Upper lobe of left lung (tissue), 4 donors: Measurements from ENCODE around the gene XPR1.

Experiments used
- EP300 ChIP-seq, 4 donors: sonication (generic); formaldehyde crosslinking; IDR thresholded peaks; one replicate each; pipeline ENCODE4 v1.5.1; 2017; ENCODE audit warnings: antibody characterized with exemption in 4 of 4, control low read depth in 2 of 4
- POLR2A ChIP-seq, 4 donors: fragments of 450-650 bp; IDR thresholded peaks; one replicate each; pipeline ENCODE4 v1.5.1; 2016 to 2017; ENCODE audit warnings: antibody characterized with exemption in 4 of 4, mild to moderate bottlenecking in 2 of 4
- POLR2AphosphoS5 ChIP-seq, 2 donors: sonication (generic); formaldehyde crosslinking; IDR thresholded peaks; one replicate each; pipeline ENCODE4 v1.5.1; 2017; ENCODE audit warnings: antibody characterized with exemption in 2 of 2
- TF ChIP-seq, protein P1 (sequence below), 6 experiments: fragments of 450-650 bp in 4 of 6; fragments of 200-600 bp in 2 of 6; sonication (generic) in 2 of 6; IDR thresholded peaks; one replicate each; pipeline ENCODE4 v1.5.1; 2016 to 2019; ENCODE audit warnings: antibody characterized with exemption in 6 of 6

- TF ChIP-seq POLR2A (IDR thresholded peaks at IDR 0.05) (no peak), POLR2AphosphoS5 (IDR thresholded peaks at IDR 0.05) (no peak), EP300 (IDR thresholded peaks at IDR 0.05) (no peak)
- TF ChIP-seq, protein P1, sequence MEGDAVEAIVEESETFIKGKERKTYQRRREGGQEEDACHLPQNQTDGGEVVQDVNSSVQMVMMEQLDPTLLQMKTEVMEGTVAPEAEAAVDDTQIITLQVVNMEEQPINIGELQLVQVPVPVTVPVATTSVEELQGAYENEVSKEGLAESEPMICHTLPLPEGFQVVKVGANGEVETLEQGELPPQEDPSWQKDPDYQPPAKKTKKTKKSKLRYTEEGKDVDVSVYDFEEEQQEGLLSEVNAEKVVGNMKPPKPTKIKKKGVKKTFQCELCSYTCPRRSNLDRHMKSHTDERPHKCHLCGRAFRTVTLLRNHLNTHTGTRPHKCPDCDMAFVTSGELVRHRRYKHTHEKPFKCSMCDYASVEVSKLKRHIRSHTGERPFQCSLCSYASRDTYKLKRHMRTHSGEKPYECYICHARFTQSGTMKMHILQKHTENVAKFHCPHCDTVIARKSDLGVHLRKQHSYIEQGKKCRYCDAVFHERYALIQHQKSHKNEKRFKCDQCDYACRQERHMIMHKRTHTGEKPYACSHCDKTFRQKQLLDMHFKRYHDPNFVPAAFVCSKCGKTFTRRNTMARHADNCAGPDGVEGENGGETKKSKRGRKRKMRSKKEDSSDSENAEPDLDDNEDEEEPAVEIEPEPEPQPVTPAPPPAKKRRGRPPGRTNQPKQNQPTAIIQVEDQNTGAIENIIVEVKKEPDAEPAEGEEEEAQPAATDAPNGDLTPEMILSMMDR (IDR thresholded peaks at IDR 0.05) = no peak
These were observed 11.9 kb downstream of the XPR1 start for GRCh38 chr1:180643693-180644092.
